GM18511 (cell line): ENCODE data around the gene FAM180B.
A peak's percentile ranks its signal among the peaks of the same experiment; 100 is the strongest.
"Not testable (repeated sequence)": the region's sequence is repeated elsewhere in the genome, so short reads cannot be mapped to it uniquely, and the experiment has no call there.

ENCODE experiments used
- ATAC-seq: cut with Tn5 transposase; IDR thresholded peaks from one replicate; pipeline ENCODE4 v1.9.1; 2021; ENCODE audit warnings: mild to moderate bottlenecking, moderate library complexity; ENCODE audit not compliant: unreplicated experiment

The FAM180B gene

DNA sequence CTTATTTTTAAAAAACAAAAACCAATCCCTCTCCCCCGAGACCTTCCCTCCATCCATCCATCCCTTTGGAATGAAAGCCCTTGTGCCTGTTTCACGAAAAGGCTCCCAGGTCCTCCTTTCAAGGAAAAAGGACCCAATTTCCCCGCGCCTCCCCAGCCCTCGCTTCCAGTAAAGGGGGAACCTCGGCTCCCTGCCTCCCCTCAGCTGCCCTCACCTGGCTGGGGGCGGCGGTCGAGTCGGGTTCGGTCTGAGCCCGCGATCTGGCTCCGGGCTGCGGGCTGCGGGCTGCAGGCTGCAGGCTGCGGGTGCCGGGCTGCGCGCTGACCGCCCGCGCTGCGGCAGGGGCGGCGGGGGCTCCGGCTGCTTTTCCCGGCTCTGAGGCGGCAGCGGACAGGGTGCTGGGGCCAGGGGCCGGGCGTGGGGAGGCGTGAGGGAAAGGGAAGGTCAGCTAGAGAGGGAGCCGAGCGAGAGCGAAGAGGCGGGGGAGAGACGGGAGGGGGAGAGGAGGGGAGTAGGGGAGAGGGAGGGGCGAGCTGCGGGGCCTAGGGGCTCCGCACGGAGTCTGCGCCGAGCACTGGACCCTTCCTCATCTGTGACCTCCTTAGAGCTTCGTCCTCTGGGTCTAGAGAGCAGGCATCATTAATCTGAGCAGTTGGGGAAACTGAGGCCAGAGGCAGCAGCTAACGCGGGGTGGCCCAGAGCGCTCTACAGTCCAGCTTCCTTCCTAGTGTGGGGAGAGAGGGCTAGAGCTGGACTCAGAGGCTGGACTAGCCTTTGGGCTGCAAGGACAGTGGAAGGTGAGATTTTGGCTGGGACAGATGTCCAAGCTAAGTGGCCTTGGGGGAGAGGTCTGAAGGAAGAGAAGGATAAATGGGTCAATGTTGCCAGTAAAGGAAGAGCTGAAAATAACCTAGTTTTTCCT lies 7.7 kb downstream of the FAM180B start, which contains the start of gene C1QTNF4:
Gene C1QTNF4, minus strand, starts transcription at position 478 of the 922 bp plus-strand sequence. CDS start 3,601 bp downstream, outside the sequence.
- no peak for ATAC-seq

DNA sequence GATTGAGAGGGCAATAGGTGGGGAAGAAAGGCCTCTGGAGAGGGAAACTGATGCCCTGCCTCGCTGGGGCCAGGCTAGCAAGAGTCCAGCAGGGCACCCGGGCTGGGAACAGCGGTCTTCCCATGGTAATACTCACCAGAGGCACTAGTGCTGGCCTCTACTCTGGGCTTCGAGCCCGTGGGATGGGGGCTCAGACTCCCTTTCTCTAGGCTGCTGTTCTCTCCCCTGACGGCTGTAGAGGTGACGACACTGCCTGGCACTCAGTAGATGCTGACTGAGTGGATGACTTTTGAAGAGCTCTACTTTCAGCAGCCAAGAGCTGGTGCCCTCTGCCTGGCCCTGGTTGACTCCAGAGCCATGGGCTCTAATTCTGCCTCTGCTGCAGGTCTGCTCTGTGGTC lies 8.6 kb downstream of the FAM180B start:
- no peak for ATAC-seq

DNA sequence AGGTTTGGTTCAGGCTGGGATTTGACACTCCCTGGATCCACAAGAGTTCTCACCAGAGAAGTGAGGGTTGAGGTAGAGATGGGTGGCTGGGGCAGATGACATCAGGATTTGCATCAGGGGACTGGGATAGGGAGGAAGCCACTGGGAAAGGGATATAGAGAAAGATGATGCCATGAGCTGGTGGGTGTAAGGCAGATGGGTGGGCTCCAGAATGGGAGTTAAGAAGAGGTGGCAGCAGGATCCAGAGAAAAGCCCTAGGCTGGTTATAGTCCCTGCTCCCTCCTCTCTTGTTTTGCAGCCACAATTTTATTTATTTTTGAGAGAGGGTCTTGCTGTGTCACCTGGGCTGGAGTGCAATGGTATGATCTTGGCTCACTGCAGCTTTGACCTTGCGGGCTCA lies 9.5 kb downstream of the FAM180B start:
- no peak for ATAC-seq

DNA sequence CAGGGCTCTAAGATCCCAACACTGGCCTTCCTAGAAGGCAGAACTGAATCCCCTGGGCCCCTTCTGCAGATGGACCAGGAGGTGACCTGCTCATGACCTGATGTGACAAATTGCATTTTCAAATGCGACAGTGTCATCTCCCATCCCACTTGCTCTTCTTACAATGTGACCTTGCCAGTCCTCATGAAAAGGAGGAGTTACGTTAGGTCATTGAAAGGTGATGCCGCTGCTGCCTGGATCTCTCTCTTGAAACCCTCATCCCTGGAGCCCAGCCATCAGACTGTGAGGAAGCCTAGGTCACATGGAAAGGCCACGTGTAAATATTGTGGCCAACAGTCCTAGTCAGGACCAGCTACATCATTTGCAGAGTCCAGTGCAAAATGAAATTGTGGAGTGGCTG lies 13.4 kb downstream of the FAM180B start:
- ATAC-seq: no peak

DNA sequence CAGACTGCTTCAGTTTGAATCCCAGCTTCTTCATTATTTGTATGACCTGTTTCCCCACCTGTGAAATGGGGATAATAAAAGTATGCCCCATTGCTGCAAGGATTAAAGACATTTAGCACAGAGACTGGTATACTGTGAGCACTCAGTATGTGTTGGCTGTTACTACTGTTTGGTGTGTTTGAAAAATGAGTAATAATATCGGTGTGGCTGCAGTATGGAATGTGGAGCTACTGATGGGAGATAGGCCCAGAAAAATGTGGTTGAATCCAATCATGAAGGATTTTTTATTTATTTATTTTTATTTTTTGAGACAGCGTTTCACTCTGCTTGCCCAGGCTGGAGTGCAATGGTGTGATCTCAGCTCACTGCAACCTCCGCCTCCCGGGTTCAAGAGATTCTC lies 16.8 kb downstream of the FAM180B start:
- ATAC-seq: no peak

DNA sequence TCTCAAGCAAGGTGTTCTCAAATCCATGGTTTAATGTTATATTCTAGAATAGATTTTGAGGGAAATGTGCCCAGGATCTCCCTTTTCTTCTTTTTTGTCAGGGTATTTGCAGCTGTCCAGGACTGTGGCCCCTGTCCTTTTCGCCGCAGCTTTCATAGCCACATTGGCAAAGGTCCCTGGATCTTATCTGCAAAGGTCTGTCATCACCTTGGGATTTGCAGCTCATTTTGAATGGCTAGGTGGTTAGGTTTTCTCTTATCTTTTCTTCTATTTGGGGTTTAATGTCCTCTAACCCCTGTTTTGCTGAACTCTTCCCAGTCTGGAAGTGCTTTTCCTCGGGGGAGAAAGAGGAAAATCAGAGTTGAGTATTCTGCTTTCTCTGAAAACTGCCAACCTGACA lies 19.4 kb downstream of the FAM180B start:
- no peak for ATAC-seq

DNA sequence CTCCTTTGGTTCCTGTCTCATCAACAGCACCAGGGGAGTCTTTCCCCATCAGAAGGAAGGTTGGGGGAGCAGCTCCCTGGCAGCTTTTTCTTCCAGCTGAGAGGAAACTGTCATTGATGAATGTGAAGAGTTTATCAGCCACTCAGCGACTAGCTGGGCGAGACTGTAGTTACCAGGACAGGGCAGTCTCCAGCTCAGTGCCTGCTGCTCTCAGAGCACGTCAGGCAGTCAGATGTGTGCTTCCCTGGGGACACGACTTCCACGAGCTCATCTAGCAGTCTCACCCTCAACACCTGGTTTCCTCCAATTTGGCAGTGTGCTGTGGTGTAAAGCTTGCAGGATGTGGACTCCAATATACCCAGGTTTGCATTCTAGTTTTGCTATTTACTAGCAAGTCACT lies 20.3 kb downstream of the FAM180B start:
- ATAC-seq: no peak

DNA sequence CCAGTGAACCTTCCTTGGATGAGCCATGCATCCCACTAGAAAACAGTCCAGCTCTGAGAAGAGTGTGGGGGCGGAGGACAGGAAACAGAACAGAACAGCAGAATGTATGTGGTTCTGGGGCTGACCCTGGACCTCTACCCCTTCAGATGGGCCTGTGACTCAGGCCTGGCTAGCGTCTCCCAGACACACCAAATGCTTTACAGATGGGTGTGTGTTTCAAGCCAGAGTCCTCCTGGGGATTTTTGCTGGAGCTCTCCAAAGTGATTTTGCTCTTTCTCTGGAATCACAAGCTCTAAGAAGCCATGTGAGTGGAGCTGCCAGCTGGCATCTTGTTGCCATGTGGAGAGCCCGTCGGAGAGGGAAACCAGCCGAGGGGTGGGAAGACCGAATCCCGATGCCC lies 20.9 kb downstream of the FAM180B start:
- ATAC-seq: no peak

DNA sequence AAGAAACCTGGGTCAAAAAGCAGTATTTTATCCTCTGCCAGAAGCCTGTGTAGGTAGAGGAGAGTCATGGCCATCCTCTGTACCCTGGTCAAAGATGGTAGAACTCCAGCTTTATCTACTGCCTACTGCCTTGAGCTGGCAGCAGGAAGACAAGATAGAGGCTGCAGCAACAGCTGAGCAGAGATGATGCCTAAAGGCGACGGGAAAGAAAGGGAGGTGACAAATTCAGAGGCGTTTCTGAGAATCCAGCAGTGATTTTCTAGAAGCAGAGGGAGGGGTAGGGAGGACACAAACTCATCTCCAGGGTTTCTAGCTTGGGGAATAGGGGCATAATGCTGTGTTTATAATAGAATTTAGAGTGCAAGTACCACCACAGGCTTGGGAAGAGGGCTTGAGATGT lies 23.2 kb downstream of the FAM180B start:
- ATAC-seq: no peak

DNA sequence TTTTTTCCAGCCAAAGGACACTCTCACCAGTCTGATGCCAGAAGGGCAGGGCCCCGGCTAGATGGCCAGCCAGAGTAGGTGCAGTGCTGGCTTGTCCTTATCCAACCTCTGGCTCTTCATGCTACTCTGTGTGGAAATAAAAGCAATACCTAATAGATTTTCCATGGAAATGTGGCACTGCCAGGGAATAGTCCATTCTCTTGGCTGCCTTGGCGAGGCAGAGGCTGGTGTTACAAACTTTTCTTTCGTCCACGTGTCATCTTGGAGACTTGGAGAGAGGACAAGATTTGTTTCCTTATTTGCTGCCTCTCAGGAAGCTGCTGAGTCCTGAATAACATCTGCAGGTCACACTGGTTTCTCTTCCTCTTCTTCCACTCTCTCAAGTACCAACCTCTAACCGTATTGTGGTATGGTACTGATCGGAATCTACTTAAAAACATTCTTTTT lies 24.9 kb downstream of the FAM180B start:
- peak; percentile 88 for ATAC-seq

DNA sequence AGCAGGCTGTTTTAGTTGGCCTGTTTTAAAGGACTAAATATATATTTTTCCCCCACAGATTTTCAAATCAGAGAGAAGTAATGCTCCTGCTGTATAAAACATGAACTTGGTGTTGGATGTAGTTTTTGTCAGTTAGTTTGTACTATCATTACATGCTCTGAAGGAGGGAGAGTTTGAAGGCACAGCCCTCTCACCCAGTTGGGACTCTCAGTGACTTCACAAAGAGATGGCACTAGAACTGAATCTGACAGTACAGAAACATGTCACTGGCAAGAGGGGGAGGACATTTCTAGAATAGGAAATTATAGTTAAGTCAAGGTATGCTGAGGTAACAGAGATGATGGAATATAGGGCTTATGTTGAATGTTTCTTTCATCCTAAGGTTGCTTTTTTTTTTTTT lies 28.8 kb downstream of the FAM180B start:
- no peak for ATAC-seq

DNA sequence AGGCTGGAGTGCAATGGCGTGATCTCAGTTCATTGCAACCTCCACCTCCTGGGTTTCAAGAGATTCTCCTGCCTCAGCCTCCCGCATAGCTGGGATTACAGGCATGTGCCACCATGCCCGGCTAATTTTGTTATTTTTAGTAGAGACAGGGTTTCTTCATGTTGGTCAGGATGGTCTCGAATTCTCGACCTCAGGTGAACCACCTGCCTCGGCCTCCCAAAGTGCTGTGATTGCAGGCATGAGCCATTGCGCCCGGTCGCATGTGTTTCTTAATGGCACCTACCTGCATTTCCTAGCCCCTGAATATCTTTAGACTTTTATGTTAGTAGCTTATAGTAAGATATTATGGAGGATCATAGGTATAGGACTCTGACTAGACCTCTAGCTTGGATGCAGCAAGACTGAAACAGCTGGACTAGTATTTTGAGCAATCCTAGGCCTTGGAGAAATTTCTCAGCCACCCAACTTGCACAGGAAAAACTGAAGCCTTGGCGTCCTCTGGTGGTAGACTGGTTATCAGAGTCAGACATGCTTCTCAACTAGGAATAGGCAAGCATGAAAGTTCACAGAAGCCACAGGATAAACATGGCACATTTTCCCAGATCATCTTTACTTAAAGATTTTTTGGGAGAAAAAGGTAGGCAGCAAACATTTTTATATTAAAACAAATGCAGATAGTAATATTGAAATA lies 30.4 kb downstream of the FAM180B start:
- ATAC-seq: no peak

DNA sequence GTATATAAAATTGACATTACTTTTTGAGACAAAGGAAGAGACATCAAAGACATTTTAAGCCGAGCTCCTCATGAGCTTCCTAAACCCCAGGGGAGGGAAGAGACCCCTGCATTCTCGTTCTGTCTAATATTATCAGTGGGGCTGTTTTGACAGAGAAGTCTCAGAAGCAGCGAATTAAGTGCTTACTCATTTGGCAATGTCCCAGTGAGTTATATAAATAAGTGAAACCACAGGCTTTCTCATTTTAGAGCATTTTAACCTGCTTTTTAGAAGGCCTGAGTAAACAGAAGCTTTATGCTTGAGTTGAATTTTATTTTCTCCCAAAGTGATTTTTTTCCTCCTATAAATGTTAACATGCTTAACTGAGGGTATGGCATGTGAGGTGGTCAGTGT lies 30.9 kb downstream of the FAM180B start:
- no peak for ATAC-seq

DNA sequence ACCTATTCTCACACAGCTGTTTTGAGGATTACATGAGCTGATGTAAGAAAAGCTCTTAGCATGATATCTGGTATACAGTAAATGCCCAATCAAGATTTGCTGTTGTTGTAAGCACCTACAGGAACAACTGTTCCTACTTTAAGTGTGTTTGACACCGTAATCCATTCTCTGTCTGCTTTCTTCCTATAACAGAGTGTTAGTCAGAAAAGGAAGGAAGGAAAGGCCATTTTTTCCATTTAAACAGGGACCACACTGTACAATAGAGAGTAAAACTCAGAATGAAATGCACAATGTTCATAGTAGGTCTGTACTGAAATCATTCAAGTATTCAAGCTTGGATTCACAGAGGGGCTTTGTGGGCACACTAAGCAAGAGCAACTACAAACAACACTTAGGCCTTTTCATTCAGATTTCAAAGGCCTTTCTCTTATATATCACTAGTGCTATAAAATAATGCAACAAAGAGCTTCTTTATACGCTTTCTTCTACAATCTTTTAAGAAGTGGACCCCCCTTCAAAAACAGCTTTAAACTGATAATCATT lies 34.4 kb downstream of the FAM180B start:
- ATAC-seq: no peak

DNA sequence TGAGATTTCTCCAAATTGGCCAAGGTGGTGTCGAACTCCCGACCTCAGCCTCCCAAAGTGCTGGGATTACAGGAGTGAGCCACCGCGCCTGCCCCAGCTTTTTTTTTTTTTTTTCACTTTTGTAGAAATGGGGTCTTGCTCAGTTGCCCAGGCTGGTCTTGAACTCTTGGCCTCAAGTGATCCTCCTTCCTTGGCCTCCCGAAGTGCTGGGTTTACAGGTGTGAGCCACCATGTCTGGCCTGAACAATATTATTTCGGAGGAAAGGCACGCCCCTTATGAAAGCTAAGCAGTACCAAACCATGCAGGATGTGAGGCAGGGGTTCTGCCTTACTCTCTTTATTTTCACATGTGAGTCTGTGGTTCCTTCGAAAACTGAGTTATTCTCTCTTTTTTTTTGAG lies 39.8 kb downstream of the FAM180B start:
- no peak for ATAC-seq

DNA sequence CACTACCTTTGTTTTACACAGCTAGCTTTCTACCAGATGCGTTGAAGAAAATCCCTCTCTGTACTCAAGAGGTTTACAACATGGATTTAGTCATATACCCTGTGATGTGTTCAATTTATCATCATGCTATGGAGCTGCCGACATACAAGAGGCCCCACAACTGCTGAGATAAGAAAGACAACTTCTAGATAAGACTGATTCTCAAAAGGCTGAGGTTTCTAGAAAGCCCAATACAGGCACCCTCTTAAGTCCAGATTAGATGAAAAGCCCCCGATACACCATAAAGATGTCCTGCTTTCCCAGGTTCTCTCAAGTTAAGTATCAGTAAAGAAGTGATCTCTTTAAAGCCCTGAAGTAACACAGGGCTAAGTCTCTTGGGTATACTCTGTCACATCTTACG lies 41.5 kb downstream of the FAM180B start:
- no peak for ATAC-seq

DNA sequence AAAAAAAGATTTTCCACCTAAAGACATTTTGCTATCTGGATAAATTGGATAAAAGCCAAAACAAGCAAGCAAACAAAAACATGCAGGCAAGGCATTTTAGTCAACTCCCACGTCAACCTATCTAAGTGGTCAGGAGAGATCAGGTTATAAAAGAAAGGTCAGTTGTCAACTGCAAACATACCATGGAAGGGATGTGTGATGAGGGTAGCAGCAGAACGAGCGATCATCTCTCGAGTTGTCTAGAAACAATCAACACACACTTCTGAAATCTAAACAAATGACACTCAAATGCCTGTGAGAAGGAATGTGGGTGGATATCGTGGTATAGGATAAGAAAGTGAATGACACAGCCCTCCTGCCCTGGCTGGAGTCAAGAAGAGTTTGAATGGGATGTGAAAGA lies 45.0 kb downstream of the FAM180B start:
- no peak for ATAC-seq

DNA sequence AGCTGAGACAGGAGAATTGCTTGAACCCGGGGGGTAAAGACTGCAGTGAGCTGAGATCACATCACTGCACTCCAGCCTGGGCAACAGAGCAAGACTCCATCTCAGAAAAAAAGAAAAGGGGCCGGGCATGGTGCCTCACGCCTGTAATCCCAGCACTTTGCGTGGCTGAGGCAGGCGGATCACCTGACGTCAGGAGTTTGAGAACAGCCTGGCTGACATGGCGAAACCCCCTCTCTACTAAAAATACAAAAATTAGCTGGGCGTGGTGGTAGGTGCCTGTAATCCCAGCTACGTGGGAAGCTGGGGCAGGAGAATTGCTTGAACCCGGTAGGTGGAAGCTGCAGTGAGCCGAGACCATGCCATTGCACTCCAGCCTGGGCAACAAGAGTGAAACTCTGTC lies 49.9 kb downstream of the FAM180B start:
- ATAC-seq: not testable (repeated sequence)
